HepG2 (cell line): ENCODE data around the gene PSRC1. TPM values are rescaled to one million over a fixed set of nuclear protein-coding genes. Genes with fewer than 3 reads are reported as not detected.

Source experiments
- AHR ChIP-seq: IDR thresholded peaks from 2 replicates; pipeline ENCODE4 v1.6.1; 2018; ENCODE audit warnings: missing genetic modification reagents, missing compliant biosample characterization
- BRD4 ChIP-seq: sonication (generic); formaldehyde crosslinking; IDR thresholded peaks from 2 replicates; pipeline ENCODE4 v1.4.0; 2020; ENCODE audit warnings: missing genetic modification reagents
- CBX2 ChIP-seq, 2 experiments: fragments of 200-600 bp in 1 of 2; sonication (generic); formaldehyde crosslinking in 1 of 2; IDR thresholded peaks; 2 replicates each; pipeline versions ENCODE4 v1.7.0 to v1.8.1; 2018 to 2022; ENCODE audit warnings: low read depth in 2 of 2, low read length in 1 of 2, mild to moderate bottlenecking in 1 of 2, missing genetic modification reagents in 1 of 2
- CREB1 ChIP-seq, 2 experiments: fragments of 450-650 bp in 1 of 2; IDR thresholded peaks; 2 replicates each; pipeline ENCODE4 v1.6.1; 2016 to 2017; ENCODE audit warnings: control low read depth in 1 of 2, mild to moderate bottlenecking in 1 of 2, missing compliant biosample characterization in 1 of 2, missing genetic modification characterization in 1 of 2
- REXO4 ChIP-seq: sonication (generic); formaldehyde crosslinking; IDR thresholded peaks from 2 replicates; pipeline ENCODE4 v1.8.0; 2022; ENCODE audit warnings: missing genetic modification reagents, mild to moderate bottlenecking, borderline replicate concordance
- SNAI1 ChIP-seq: sonication (generic); formaldehyde crosslinking; IDR thresholded peaks from 2 replicates; pipeline ENCODE4 v1.5.0; 2020; ENCODE audit warnings: mild to moderate bottlenecking, missing genetic modification reagents, borderline replicate concordance
- SOX13 ChIP-seq, 3 experiments: fragments of 450-650 bp in 1 of 3; sonication (generic) in 1 of 3; formaldehyde crosslinking in 1 of 3; IDR thresholded peaks in 2 of 3; conservative IDR thresholded peaks in 1 of 3; 2 replicates each; pipeline versions ENCODE4 v1.5.0 to v1.6.1; 2016 to 2020; ENCODE audit warnings: antibody characterized with exemption in 1 of 3, mild to moderate bottlenecking in 1 of 3, missing compliant biosample characterization in 1 of 3, missing genetic modification reagents in 1 of 3, moderate library complexity in 1 of 3
- TAF1 ChIP-seq: sonication (generic); formaldehyde crosslinking; IDR thresholded peaks from 2 replicates; pipeline ENCODE4 v1.4.0; 2020; ENCODE audit warnings: missing genetic modification reagents
- ZNF101 ChIP-seq: sonication (generic); formaldehyde crosslinking; IDR thresholded peaks from 2 replicates; pipeline ENCODE4 v1.4.0; 2020; ENCODE audit warnings: mild to moderate bottlenecking, low read depth, missing genetic modification reagents, borderline replicate concordance
- ZNF136 ChIP-seq: sonication (generic); formaldehyde crosslinking; IDR thresholded peaks from 2 replicates; pipeline ENCODE4 v1.8.1; 2022; ENCODE audit warnings: low read depth, mild to moderate bottlenecking, moderate library complexity, missing genetic modification reagents
- ZNF337 ChIP-seq: sonication (generic); formaldehyde crosslinking; IDR thresholded peaks from 2 replicates; pipeline ENCODE4 v1.5.1; 2020; ENCODE audit warnings: missing genetic modification reagents, low read depth, mild to moderate bottlenecking, borderline replicate concordance
- ZNF441 ChIP-seq: sonication (generic); formaldehyde crosslinking; IDR thresholded peaks from 2 replicates; pipeline ENCODE4 v1.7.0; 2021; ENCODE audit warnings: missing genetic modification reagents, borderline replicate concordance
- ZNF761 ChIP-seq: sonication (generic); formaldehyde crosslinking; conservative IDR thresholded peaks from 2 replicates; pipeline ENCODE4 v1.4.0; 2020; ENCODE audit warnings: mild to moderate bottlenecking, missing genetic modification reagents
- ZNF790 ChIP-seq: sonication (generic); formaldehyde crosslinking; IDR thresholded peaks from 2 replicates; pipeline ENCODE4 v1.8.0; 2022; ENCODE audit warnings: missing genetic modification reagents, mild to moderate bottlenecking, borderline replicate concordance
- ZSCAN22 ChIP-seq: sonication (generic); formaldehyde crosslinking; IDR thresholded peaks from 2 replicates; pipeline ENCODE4 v1.4.0; 2020; ENCODE audit warnings: mild to moderate bottlenecking, missing genetic modification reagents
- ZSCAN29 ChIP-seq: sonication (generic); formaldehyde crosslinking; conservative IDR thresholded peaks from 2 replicates; pipeline ENCODE4 v1.4.0; 2020; ENCODE audit warnings: mild to moderate bottlenecking, missing genetic modification reagents
- polyA plus RNA-seq, 8 experiments: library from polyadenylated mRNA; depleted of rRNA in 3 of 8; stranded (reverse) in 7 of 8; unstranded in 1 of 8; fragments of >200 nt; fragmentation: Illumina TruSeq in 4 of 8; extraction: Trizol in 4 of 8; gene quantifications; 2 replicates each; pipeline versions ENCODE4 v1.2.1 to v1.2.3, GENCODE V29; 2011 to 2016; ENCODE audit warnings: low read depth in 4 of 8, missing spikeins in 1 of 8, mixed read lengths in 1 of 8; ENCODE audit not compliant: insufficient read depth in 1 of 8
- total RNA-seq, 5 experiments: library from RNA; depleted of rRNA; stranded (reverse); fragments of >200 nt; fragmentation: Illumina TruSeq; extraction: Trizol; gene quantifications; 2 replicates each; pipeline ENCODE4 v1.2.3, GENCODE V29; 2016; ENCODE audit warnings: low read depth in 1 of 5
- TF ChIP-seq, protein P1 (sequence below): sonication (generic); formaldehyde crosslinking; IDR thresholded peaks from 2 replicates; pipeline ENCODE4 v1.5.0; 2020; ENCODE audit warnings: missing genetic modification reagents
- TF ChIP-seq, protein P2 (sequence below): fragments of 450-650 bp; IDR thresholded peaks from 2 replicates; pipeline ENCODE4 v1.6.1; 2016
- TF ChIP-seq, protein P3 (sequence below): sonication (generic); formaldehyde crosslinking; IDR thresholded peaks from 2 replicates; pipeline ENCODE4 v1.5.0; 2020; ENCODE audit warnings: mild to moderate bottlenecking, low read depth, missing genetic modification reagents, borderline replicate concordance
- TF ChIP-seq, protein P4 (sequence below): sonication (generic); formaldehyde crosslinking; IDR thresholded peaks from 2 replicates; pipeline ENCODE4 v1.4.0; 2020; ENCODE audit warnings: missing genetic modification reagents
- TF ChIP-seq, protein P5 (sequence below): sonication (generic); formaldehyde crosslinking; conservative IDR thresholded peaks from 2 replicates; pipeline ENCODE4 v1.8.0; 2022; ENCODE audit warnings: missing genetic modification reagents

PSRC1 gene
- total and polyA plus RNA-seq, 2 of the 13 experiments (the other 11 are each of a cell fraction or from before 2014, with no cell fraction given), result 28.6 to 30.3 TPM

DNA sequence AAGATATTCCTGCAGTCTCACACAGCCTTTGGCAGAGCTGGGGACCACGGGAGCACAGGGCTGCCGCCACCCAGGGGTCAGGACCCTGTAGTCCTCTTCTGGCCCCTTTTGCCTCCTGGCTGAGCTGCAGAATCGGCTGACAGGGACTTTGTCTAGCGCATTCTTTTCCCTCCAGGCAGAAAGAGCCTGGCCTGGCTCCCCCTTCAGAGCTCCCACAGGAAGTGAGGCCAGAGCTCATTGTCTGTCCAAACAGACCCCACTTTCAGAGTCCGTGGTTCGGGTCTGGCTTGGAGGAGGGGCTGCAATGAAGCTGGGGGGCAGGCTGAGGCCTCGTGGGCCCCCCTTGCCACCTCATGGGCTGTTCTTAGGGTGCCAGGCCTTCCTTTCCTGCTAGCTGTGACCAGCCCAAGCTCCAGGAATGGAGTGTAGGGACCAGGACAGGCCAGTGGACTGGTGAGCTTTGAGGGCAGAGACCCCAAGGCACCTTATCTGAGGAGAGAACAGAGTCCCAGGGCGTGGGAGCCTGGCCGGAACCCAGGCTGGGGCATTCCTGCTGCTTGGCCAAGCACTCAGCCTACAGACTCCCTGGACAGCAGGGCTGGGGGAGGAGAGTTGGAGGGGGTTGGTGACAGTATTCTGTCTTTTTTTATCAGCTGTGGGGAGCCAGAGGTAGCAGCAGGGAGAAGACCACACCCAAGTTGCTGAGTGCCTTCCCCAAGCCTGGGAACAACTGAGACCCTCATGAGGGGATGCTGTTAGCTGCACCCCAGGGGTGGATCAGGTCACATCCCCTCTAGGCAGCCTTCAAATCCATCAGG, 28.9 kb downstream of the PSRC1 start (continued):
- TF ChIP-seq AHR (CRISPR knock-in tag) (no peak), ZSCAN22 (no peak), ZNF136 (no peak), ZSCAN29 (CRISPR knock-in tag) (no peak; the same call in 1 of the 2 replicates), SOX13 (IDR thresholded peaks at IDR 0.05) (no peak), SOX13 (CRISPR knock-in tag; conservative IDR thresholded peaks at IDR 0.05 in 1 of 2, IDR thresholded peaks at IDR 0.05 in 1 of 2) (0 out of 4 replicates have a peak, but pooled peaks of 1 of the 2 experiments have one; percentile 35), BRD4 (CRISPR knock-in tag) (0 out of 2 replicates have a peak, but pooled peaks have one; percentile 49), CREB1 (IDR thresholded peaks at IDR 0.05) (no peak), CREB1 (CRISPR knock-in tag; IDR thresholded peaks at IDR 0.05) (no peak), ZNF441 (CRISPR knock-in tag) (no peak), SNAI1 (CRISPR knock-in tag) (no peak), REXO4 (CRISPR knock-in tag) (no peak), ZNF101 (CRISPR knock-in tag) (no peak), CBX2 (IDR thresholded peaks at IDR 0.05; ENCODE audit: low read depth, low read length) (no peak), CBX2 (CRISPR knock-in tag; IDR thresholded peaks at IDR 0.05; ENCODE audit: low read depth) (no peak), ZNF337 (CRISPR knock-in tag) (no peak), ZNF790 (no peak), ZNF761 (peak; percentile 81), TAF1 (no peak)
- TF ChIP-seq, protein P1, sequence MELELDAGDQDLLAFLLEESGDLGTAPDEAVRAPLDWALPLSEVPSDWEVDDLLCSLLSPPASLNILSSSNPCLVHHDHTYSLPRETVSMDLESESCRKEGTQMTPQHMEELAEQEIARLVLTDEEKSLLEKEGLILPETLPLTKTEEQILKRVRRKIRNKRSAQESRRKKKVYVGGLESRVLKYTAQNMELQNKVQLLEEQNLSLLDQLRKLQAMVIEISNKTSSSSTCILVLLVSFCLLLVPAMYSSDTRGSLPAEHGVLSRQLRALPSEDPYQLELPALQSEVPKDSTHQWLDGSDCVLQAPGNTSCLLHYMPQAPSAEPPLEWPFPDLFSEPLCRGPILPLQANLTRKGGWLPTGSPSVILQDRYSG (CRISPR knock-in tag), result no peak
- TF ChIP-seq, protein P2, sequence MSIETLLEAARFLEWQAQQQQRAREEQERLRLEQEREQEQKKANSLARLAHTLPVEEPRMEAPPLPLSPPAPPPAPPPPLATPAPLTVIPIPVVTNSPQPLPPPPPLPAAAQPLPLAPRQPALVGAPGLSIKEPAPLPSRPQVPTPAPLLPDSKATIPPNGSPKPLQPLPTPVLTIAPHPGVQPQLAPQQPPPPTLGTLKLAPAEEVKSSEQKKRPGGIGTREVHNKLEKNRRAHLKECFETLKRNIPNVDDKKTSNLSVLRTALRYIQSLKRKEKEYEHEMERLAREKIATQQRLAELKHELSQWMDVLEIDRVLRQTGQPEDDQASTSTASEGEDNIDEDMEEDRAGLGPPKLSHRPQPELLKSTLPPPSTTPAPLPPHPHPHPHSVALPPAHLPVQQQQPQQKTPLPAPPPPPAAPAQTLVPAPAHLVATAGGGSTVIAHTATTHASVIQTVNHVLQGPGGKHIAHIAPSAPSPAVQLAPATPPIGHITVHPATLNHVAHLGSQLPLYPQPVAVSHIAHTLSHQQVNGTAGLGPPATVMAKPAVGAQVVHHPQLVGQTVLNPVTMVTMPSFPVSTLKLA, result 0 out of 2 replicates have a peak, but pooled peaks have one; percentile 6
- TF ChIP-seq, protein P3, sequence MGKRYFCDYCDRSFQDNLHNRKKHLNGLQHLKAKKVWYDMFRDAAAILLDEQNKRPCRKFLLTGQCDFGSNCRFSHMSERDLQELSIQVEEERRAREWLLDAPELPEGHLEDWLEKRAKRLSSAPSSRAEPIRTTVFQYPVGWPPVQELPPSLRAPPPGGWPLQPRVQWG, result no peak
- TF ChIP-seq, protein P4, sequence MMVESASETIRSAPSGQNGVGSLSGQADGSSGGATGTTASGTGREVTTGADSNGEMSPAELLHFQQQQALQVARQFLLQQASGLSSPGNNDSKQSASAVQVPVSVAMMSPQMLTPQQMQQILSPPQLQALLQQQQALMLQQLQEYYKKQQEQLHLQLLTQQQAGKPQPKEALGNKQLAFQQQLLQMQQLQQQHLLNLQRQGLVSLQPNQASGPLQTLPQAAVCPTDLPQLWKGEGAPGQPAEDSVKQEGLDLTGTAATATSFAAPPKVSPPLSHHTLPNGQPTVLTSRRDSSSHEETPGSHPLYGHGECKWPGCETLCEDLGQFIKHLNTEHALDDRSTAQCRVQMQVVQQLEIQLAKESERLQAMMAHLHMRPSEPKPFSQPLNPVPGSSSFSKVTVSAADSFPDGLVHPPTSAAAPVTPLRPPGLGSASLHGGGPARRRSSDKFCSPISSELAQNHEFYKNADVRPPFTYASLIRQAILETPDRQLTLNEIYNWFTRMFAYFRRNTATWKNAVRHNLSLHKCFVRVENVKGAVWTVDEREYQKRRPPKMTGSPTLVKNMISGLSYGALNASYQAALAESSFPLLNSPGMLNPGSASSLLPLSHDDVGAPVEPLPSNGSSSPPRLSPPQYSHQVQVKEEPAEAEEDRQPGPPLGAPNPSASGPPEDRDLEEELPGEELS, result no peak
- TF ChIP-seq, protein P5, sequence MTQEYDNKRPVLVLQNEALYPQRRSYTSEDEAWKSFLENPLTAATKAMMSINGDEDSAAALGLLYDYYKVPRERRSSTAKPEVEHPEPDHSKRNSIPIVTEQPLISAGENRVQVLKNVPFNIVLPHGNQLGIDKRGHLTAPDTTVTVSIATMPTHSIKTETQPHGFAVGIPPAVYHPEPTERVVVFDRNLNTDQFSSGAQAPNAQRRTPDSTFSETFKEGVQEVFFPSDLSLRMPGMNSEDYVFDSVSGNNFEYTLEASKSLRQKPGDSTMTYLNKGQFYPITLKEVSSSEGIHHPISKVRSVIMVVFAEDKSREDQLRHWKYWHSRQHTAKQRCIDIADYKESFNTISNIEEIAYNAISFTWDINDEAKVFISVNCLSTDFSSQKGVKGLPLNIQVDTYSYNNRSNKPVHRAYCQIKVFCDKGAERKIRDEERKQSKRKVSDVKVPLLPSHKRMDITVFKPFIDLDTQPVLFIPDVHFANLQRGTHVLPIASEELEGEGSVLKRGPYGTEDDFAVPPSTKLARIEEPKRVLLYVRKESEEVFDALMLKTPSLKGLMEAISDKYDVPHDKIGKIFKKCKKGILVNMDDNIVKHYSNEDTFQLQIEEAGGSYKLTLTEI (CRISPR knock-in tag), result no peak
